GM21528 (cell line): Measurements from ENCODE around the gene OPCML.

Source experiments
- ATAC-seq: cut with Tn5 transposase; IDR thresholded peaks from one replicate; pipeline ENCODE4 v1.9.1; 2021; ENCODE audit warnings: mild to moderate bottlenecking, moderate library complexity; ENCODE audit not compliant: unreplicated experiment, low FRiP score

OPCML gene

DNA sequence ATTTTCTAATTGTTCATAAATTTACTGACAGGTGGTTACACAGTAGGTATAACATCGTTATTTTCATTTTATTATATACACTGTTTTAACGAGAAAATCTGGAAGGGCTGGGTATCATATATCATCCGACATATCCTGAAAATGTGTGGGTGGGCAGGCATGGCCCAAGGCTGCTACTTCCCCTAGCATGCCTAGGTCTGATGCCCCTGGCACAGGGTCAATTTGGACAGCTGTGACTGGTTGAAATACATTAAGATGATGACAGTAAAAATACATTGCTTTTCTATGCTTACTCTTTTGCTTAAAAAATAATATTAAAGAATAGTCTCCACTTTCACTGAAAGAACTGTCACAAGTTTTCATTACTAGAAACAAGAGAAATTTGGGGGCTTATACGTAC lies 908.8 kb downstream of the OPCML start:
- ATAC-seq = no peak

DNA sequence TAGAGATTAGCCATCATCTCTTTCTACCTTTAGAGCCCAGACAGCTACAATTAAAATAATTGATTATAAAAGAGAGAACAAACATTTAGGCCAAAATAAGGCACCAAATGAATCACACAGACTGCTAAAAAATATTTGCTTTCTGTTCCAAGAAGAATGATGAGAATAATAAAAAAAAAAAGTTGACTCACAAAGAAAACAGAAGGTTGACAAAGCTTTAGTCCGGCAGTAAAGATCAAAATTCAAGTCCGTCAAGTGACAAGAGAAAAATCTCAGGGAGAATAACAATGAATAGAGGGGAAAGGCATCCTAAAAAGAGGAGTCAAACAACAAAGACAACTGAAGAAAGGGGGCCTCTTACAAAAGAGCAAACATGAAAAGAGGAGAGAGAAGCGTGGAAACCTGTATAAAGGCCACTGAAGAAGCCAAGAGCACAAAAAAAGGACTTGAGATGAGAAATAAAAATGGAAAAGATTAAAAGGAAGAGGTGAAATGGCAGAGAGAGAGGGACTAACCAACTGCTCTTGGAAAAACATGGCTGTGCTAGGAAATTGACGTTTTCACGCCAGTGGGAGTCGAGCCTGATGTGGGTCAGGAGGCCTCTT lies 910.2 kb downstream of the OPCML start:
- no peak for ATAC-seq

DNA sequence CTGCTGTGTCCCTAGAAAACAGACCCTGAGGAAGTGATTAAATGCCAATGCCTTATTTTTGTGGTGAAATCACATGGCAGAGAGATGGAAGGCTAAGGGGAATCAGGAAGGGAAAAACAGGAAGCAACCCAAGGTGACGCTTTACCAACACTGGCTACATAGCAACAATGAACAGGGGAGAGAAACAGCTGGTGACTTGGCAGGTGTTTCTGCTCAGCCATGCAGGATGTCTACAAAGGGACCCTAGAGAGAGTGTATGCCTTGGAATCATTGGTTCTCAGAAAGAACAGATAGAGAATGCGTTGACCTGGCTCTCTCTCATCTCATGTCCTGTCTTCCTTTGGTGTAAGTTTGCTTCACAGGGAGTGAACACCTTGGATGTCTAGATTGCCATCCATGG lies 911.9 kb downstream of the OPCML start:
- ATAC-seq = no peak

DNA sequence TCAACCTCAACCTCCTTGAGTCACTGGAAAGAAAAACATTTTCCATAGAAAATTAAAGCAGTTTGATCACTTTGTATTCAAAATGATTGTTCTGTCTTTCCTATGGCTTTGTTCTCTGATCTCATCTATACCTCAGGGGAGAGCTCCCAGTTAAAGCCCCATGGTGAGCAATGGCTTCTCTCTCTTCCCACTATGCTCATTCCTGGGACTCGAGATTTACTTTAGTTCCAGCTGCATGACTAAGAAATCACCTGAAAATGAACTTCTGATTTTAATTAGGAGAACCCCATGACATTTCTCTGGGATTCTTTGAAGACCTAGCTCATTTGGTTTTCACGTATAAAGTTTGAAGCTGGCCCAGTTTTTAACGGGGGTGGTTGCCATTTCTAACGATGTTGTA lies 921.5 kb downstream of the OPCML start:
- no peak for ATAC-seq

DNA sequence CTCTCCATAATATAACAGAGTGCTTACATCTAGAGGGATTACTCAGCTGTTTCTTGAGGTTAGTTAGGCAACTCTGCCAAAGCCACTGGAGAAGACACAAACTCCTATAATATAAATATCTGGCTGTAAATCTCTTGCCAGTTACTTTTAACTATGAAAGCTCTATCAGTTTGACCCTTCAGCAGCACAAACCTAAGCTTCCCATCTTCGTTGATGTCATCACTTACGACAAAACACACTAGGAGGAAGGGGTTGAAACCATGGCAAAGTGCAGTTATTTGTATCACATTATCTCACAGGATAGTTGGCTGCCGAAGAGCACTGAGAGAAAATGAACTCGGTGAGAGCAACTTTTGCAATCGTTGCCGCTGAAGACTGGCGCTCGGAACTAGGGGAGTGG lies 922.1 kb downstream of the OPCML start:
- no peak for ATAC-seq

DNA sequence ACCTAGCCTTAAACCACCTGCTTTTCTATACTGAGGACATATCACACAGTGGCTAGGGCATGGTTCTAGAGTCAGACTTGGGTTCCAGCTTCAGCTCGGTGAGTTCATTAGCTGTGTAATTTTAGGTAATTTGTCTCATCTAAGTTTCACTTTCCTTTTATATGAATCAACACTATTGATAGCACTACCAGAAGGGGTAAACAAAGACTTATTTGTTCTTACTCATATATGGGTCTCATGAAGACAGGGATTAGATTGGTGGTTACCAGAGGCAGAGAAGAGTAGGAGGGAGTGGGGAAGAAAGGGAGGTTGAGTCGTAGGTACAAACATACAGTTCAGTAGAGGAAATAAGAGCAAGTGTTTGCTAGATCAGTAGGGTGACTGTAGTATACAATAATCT lies 924.7 kb downstream of the OPCML start:
- no peak for ATAC-seq

DNA sequence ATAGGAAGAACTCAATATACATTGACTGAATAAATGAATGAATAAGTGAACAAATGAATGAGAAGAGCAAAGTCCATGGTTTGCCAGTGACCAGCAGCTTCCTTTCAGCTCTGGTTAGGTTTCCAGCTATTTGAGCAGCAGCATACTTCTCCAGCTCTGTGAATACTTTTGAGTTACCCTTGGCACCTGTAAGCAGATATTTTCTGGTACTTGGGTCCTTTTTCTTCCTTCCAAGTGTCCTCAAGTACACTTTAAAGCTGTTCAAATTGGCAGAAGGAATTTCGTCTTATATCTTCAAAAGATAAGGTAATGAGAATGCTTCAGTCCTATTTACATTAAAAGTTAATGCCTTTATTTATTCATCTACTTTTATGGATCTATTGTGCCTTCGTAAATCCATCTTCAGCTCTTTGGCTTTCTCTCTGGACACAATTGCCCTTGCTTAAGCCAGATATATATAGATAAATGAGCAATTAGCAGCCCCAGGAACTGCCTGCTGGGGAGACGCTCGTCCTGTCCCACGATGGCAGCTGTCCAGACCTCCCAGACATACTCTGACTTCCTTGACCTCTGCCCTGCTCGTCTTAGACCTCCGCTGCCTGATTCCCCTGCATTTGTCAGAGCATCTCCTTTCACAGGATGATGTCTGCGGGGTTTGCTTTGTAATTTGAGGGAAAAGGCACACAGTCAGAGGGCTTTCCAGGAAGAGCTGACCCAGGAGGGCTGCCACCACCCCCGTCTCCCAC lies 926.3 kb downstream of the OPCML start:
- no peak for ATAC-seq

DNA sequence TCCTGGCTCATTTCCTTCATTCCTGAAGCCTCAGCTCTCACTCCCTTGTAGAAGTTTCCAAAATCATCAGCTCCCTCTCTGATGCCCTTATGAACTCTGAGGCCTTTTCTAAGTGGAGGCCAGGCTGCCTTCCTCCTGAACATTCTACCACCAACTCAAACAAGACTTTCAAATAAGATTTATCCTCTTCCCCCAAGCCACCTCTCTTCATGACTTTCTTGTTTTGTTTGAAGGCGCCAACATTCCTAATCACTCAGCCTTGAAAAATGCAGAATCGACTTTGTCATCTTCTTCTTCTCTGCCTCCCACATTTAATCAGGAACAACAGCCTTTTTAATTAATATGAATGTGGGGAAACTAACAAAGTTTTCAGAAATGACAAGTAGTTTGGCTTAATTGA lies 927.9 kb downstream of the OPCML start:
- no peak for ATAC-seq

DNA sequence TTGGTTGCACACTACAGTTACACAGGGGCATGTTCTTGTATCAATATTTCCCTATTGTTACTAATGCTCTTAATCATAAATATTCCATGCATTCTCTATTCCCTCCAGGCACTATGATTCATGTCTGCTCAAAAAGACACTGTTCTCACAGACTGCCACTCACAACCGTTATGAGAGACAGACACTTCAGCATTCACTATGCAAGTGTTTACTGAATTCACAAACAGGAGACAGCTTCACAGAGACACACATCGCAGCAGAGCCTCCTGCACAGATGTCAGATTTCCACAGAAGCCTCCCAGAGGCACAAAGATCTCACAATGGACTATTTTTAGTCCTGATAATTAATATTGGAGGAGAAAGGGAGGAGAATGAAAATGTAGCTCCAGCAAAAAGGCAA lies 930.4 kb downstream of the OPCML start:
- ATAC-seq = no peak

DNA sequence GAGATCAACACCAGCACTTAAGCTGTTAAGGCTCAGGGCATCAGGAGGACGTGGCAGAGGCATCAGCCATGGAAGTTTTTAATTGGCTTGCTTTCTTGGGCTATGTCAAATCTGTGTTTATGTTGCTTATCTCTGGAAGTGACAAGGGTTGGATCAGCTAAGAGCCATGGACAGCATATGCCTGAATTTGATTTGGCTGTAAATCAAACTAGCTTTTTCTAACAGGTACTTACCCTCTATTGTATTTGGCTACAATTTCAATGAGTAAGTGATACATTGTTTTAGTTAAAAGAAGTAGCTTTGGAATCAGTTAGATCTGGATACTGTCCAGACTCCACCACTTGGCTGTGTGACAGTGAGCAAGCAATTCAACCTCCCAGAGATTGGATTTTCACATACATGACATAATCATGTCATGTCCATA lies 936.6 kb downstream of the OPCML start:
- ATAC-seq = no peak

DNA sequence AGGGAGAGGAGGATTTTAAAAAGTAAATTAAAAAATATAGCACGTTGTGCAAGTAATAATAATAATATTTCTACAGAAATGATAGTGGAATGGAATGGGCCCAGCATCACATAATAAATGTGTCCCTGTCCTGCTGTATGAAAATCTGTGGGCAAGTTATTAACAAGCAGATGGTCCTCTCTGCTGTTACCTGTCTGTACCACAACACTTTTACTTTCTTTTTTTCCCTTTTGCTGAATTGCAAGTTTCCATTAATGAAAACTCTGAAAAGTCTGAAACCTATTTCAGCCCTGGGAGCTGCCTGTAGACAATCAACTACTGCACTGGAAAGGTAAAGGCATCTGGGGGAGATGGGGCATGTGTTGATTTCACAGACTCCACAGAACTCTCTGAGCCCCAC lies 937.1 kb downstream of the OPCML start:
- no peak for ATAC-seq

DNA sequence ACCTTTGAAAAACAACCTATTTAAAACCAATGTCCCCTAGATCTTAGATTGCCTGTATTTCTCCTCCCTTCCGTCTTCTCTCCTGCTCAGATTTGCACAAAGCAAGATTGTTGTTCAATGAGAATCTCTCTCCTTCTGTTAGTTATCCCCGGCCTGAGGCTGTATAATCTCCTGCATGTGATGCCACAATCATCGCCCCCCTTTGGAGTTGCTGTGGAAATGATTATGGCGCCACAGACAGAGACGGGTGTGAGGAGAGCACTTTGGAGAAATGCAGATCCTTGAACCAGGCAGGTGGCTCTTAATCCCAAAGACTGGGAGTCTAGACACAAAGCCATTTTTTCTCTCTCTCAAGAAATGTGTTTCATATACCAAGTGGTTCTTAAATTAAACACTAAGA lies 941.3 kb downstream of the OPCML start:
- no peak for ATAC-seq

DNA sequence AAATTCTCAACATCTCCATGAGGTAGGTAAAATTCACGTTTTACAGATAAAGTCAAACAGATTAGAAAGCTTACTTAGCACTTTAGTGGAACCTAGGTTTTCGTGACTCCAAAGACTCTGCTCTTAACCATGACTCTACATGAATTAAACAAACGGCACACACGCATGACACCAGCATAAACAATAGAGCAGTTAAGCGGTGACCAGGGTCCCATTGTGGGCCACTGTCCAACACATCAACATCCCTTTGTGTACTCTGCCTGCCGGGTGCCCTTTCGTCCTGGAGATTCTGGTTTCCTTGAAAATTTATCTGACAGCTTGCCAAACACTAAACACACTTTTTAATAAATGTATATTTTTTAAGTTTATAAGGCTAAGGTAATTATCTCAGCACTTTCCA lies 941.7 kb downstream of the OPCML start:
- no peak for ATAC-seq

DNA sequence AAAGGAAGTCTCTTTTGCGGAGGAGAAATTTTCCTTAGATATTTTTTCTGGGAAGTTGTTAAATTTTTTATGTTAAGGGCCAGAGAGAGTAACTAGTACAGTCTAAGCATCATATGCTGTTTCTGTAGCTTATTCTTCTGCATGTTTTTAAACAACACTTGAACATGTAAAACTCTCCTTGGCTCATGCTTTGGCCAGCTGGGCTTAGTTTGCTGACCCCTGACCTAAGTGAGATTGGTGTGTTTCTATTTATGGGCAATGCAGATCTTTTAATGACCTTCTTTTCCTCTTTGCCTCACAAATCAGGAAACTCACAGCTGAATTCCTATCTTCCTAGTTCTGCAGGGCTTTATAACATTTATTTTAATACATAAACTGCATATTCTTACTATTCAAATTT lies 942.5 kb downstream of the OPCML start:
- no peak for ATAC-seq

DNA sequence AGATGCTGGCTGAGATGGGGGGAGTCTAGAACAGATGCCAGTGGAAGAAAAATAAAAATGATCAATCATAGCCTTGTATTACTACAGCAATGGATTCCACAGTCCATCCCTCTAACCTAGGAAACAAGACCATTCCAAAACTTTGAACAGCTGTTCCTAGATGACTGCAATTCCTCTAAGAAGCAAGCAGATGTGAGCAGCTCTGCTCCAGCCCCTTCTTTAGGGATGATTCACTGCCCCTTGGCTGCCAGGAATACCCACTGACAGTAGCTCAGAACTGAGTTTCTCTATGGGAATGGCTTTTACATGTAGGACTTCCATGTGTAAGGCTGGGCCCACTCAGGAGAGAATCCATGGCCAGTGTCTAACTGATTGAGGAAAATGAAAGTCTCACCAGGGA lies 943.9 kb downstream of the OPCML start:
- ATAC-seq = no peak

DNA sequence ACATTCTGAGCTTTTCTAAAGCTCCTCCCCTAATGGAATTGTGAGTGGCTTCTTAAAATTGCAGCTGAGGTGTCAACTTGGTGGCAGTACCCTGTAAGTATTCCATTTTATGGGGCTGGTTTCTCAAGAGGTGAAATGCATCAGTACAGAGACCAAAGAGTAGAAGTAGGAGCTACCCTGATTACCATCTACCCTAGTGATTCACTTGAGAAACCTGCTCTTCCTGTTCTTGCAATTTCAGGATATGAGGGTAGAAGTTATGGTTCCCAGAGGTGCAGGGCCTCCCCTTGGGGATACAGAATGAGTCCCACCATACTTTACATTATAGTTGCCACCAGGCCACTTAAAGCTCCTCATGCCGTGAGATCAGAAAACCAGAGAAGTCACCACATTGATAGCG lies 944.6 kb downstream of the OPCML start:
- no peak for ATAC-seq

DNA sequence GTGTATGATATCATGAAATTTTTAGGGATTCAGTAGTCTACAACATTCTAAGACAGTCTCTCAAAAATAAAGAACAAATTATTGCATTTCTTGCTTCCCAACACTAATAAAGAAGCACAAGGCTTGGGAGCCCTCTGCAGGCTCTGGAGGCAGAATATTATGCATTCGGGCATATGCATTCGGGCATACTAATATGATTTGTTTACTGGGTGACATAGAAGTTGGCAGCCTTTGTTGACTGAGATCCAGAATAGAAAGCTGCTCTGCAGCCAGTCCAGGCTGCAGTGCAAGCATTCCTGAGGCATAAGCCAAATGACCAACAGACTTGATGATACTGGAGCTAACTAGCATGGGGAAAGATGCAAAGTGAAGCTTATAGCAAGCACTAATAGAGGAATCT lies 945.5 kb downstream of the OPCML start:
- ATAC-seq = no peak

DNA sequence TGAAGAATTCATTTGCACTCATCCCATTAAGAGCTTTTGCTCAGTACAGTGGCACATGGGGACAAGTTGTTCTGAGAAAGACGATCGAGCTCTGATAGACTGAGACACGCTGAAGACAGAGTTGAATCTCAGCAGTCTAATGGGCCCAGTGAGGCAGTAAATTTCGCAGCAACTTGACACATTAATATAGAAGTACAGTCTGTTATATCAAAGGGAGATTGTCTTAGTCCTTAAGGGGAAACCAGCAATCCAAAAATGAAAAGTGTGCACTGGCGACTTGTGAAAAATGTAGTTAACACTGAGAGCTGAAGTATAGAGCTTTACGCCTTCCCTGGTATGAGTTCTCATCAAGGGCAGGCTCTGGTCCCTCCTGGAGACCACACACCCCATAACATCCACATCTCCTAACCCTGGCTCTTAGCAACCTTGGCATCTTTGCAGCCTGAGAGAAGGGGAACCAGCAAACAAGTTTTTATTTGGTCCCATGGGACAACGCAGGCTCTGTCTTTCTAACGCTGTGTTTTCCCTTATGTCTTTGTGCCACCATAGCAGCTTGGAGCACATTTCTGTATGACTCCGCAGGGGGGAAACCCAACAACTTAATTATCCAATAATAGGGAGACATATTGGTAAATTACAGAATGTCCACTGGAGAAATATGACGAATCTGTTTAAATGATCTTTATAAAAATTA lies 952.5 kb downstream of the OPCML start:
- no peak for ATAC-seq

DNA sequence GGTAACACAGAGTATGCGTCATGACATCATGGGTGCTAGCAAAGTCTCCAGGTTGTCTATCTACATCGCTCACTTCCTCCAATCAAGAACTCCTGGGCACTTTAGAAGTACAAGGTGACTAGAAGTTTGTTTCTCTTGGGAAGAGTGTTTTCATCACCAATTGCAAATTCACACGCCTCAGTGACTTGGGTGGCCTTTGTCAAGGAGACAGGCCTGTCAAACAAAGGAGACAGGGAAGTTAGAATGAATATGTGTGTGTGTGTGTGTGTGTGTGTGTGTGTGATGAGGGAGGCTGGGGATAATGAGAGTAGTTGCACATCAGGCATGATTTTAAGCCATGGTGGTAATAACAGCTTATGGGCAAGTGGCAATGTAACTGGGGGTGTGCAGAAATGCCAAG lies 953.2 kb downstream of the OPCML start:
- no peak for ATAC-seq

DNA sequence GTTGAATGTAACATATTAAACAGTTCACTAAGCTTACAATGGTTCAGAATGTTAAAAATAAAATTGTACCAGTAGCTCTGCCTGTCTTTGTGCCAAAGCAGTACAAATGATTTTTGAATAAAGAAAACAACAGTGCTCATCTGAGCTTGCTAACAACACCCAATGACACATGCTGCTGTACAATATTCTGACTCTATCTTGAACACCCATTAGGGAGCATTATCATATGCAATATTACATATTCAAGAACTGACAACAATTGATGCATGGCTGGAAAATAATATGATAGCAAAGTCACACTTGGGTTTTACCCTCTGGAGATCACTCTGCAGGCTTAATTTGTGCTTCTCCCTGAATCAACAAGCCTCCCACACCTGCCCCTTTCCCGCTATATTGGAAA lies 953.7 kb downstream of the OPCML start:
- no peak for ATAC-seq

DNA sequence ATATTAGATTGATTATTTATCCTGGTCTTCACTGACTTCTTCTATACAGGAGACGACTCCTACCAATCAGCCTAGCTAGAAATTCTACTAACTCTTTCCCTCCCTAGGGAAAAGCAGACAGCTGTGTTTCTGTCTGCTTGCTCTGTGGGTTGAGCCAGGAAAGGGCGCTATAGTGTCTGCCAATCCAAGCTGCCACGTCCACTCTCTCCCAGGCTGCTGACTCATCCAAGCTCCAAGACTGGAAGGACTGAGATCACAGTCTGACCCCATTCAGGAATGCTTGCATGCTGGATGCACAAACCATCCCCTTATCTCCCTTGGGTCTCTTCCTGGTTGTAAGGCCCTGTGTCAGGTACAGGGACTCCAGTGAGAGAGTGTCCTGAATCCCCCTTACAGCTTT lies 955.6 kb downstream of the OPCML start:
- ATAC-seq = no peak
